GM12878 (cell line): ENCODE data around the gene HYPK. TPM values are rescaled to one million over a fixed set of nuclear protein-coding genes. Genes with fewer than 3 reads are reported as not detected.

Experiments used
- ASH2L ChIP-seq: fragments of 300-600, 200-600 bp; sonication (generic); IDR thresholded peaks from 2 replicates; pipeline ENCODE4 v1.6.1; 2017; ENCODE audit warnings: low read depth, mild to moderate bottlenecking, borderline replicate concordance
- CHD4 ChIP-seq: fragments of 200-600 bp; sonication (generic); IDR thresholded peaks from 2 replicates; pipeline ENCODE4 v1.6.1; 2016; ENCODE audit warnings: mild to moderate bottlenecking
- HDAC6 ChIP-seq: fragments of 200-600 bp; sonication (generic); IDR thresholded peaks from one replicate; pipeline ENCODE4 v1.8.0; 2017; ENCODE audit warnings: antibody characterized with exemption; ENCODE audit not compliant: unreplicated experiment
- HDGF ChIP-seq: fragments of 450-650 bp; IDR thresholded peaks from 2 replicates; pipeline ENCODE4 v1.6.1; 2016; ENCODE audit warnings: antibody characterized with exemption
- MXI1 ChIP-seq: fragments of 150-350 bp; IDR thresholded peaks from 2 replicates; pipeline ENCODE4 v1.6.1; 2011; ENCODE audit warnings: low read depth, mild to moderate bottlenecking, inconsistent platforms, low read length, improper control_type of control experiment
- NBN ChIP-seq: fragments of 450-650 bp; IDR thresholded peaks from 2 replicates; pipeline ENCODE4 v1.6.1; 2016
- NFXL1 ChIP-seq: fragments of 450-650 bp; IDR thresholded peaks from 2 replicates; pipeline ENCODE4 v1.6.1; 2017; ENCODE audit warnings: antibody characterized with exemption, mild to moderate bottlenecking, borderline replicate concordance
- NR2F1 ChIP-seq: fragments of 450-650 bp; conservative IDR thresholded peaks from 2 replicates; pipeline ENCODE4 v1.6.1; 2017; ENCODE audit warnings: mild to moderate bottlenecking
- POLR2A ChIP-seq: IDR thresholded peaks from 2 replicates; pipeline ENCODE4 v1.6.1; 2011; ENCODE audit warnings: low read depth, mild to moderate bottlenecking, low read length
- POU2F2 ChIP-seq: IDR thresholded peaks from 3 replicates; pipeline ENCODE4 v1.6.1; 2011; ENCODE audit warnings: low read depth, mild to moderate bottlenecking, low read length, borderline replicate concordance
- RCOR1 ChIP-seq: conservative IDR thresholded peaks from 2 replicates; pipeline ENCODE4 v1.6.1; 2012; ENCODE audit warnings: low read depth, low read length, improper control_type of control experiment
- SMAD5 ChIP-seq: IDR thresholded peaks from 2 replicates; pipeline ENCODE4 v1.6.1; 2016; ENCODE audit warnings: antibody characterized with exemption, low read depth
- SREBF2 ChIP-seq: IDR thresholded peaks from 2 replicates; pipeline ENCODE4 v1.6.1; 2012; ENCODE audit warnings: mild to moderate bottlenecking, low read length
- SRF ChIP-seq, 2 experiments: IDR thresholded peaks; 2 replicates each; pipeline ENCODE4 v1.6.1; 2011; ENCODE audit warnings: low read depth in 2 of 2, low read length in 2 of 2, mild to moderate bottlenecking in 1 of 2, moderate library complexity in 1 of 2
- STAT1 ChIP-seq: fragments of 450-650 bp; conservative IDR thresholded peaks from 2 replicates; pipeline ENCODE4 v1.6.1; 2014; ENCODE audit warnings: antibody characterized with exemption, mild to moderate bottlenecking
- ZNF24 ChIP-seq: fragments of 450-650 bp; IDR thresholded peaks from 2 replicates; pipeline ENCODE4 v1.6.1; 2017; ENCODE audit warnings: antibody characterized with exemption, mild to moderate bottlenecking
- polyA plus RNA-seq, 11 experiments: library from polyadenylated mRNA; depleted of rRNA in 4 of 11; unstranded in 6 of 11; stranded (reverse) in 5 of 11; fragments of >200 nt; fragmentation: Nextera tagmentation in 4 of 11; fragmentation: Illumina TruSeq in 1 of 11; extraction: Ambion mirVana in 4 of 11; extraction: Trizol in 1 of 11; gene quantifications; 1 replicate in 1 of 11; 2 replicates in 10 of 11; pipeline versions ENCODE4 v1.2.1 to v1.2.3, GENCODE V29; 2011 to 2016; ENCODE audit warnings: inconsistent platforms in 2 of 11, missing spikeins in 2 of 11, low read depth in 1 of 11
- total RNA-seq, 4 experiments: library from RNA; depleted of rRNA in 3 of 4; stranded (reverse); fragments of >200 nt in 3 of 4; fragmentation: Illumina TruSeq in 1 of 4; extraction: Trizol in 1 of 4; gene quantifications; 2 replicates each; pipeline versions ENCODE4 v1.2.1 to v1.2.3, GENCODE V29; 2013 to 2021
- TF ChIP-seq, protein P1 (sequence below): fragments of 450-650 bp; formaldehyde crosslinking; IDR thresholded peaks from 2 replicates; pipeline ENCODE4 v1.5.0; 2022; ENCODE audit warnings: mild to moderate bottlenecking, missing genetic modification characterization
- TF ChIP-seq, protein P2 (sequence below), 3 experiments: IDR thresholded peaks in 2 of 3; conservative IDR thresholded peaks in 1 of 3; 2 replicates each; pipeline ENCODE4 v1.5.1; 2011; ENCODE audit warnings: low read depth in 3 of 3, low read length in 3 of 3, mild to moderate bottlenecking in 3 of 3, control low read depth in 2 of 3, moderate library complexity in 2 of 3, inconsistent platforms in 1 of 3, mixed read lengths in 1 of 3; ENCODE audit not compliant: control insufficient read depth in 2 of 3, insufficient read depth in 1 of 3; ENCODE audit errors: extremely low read depth in 1 of 3
- TF ChIP-seq, protein P3 (sequence below): fragments of 450-650 bp; IDR thresholded peaks from 2 replicates; pipeline ENCODE4 v1.6.1; 2017; ENCODE audit warnings: mild to moderate bottlenecking, moderate library complexity
- TF ChIP-seq, protein P4 (sequence below): IDR thresholded peaks from 2 replicates; pipeline ENCODE4 v1.6.1; 2011; ENCODE audit warnings: borderline replicate concordance, low read depth, mild to moderate bottlenecking, moderate library complexity, low read length; ENCODE audit not compliant: insufficient read depth, poor library complexity, severe bottlenecking

HYPK gene
- total and polyA plus RNA-seq, 10 of the 15 experiments (the other 5 are each of a cell fraction or from before 2014, with no cell fraction given) = 8.0 to 38.4 (median 17.5) TPM

DNA sequence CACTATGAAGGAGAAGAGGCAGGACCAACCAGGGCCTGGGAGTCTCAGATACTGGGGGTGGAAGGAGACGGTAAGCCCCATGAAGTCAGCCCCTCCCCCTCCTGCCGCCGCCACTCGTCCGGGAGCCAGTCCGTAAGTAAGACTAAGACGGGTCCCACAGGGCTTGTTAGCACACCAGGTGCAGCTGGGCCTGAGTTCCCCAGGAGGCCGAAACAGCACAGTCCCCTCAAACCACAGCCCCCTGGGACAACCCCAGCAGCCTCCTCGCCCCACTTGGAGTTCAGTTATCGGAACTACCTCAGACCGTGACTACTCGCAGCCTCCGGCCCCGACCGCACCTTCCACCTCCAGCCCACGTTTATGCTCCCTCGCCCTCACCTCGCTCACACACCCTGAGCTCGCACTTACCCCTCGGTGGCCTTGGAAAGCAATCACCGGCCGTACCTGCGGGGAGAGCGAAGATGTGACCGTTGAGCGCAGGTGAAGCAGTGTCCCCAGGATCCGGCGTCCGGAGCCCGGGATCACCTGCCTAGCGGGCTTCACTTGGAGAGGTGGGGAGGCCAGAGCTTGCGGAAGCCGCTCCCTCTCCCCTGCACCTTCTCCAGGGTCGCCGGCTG, 24.2 kb upstream of the HYPK start (continued):
- TF ChIP-seq CHD4 = no peak
- peak; percentile 85; the same call in 1 of the 2 replicates for TF ChIP-seq HDGF
- peak; percentile 90 for TF ChIP-seq NR2F1
- no peak for TF ChIP-seq SRF (IDR thresholded peaks at IDR 0.05; ENCODE audit: low read depth in 2 of 2, low read length in 2 of 2)
- TF ChIP-seq, protein P1, sequence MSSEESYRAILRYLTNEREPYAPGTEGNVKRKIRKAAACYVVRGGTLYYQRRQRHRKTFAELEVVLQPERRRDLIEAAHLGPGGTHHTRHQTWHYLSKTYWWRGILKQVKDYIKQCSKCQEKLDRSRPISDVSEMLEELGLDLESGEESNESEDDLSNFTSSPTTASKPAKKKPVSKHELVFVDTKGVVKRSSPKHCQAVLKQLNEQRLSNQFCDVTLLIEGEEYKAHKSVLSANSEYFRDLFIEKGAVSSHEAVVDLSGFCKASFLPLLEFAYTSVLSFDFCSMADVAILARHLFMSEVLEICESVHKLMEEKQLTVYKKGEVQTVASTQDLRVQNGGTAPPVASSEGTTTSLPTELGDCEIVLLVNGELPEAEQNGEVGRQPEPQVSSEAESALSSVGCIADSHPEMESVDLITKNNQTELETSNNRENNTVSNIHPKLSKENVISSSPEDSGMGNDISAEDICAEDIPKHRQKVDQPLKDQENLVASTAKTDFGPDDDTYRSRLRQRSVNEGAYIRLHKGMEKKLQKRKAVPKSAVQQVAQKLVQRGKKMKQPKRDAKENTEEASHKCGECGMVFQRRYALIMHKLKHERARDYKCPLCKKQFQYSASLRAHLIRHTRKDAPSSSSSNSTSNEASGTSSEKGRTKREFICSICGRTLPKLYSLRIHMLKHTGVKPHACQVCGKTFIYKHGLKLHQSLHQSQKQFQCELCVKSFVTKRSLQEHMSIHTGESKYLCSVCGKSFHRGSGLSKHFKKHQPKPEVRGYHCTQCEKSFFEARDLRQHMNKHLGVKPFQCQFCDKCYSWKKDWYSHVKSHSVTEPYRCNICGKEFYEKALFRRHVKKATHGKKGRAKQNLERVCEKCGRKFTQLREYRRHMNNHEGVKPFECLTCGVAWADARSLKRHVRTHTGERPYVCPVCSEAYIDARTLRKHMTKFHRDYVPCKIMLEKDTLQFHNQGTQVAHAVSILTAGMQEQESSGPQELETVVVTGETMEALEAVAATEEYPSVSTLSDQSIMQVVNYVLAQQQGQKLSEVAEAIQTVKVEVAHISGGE (CRISPR knock-in tag) = no peak
- no peak for TF ChIP-seq ASH2L
- TF ChIP-seq STAT1 = no peak
- TF ChIP-seq NFXL1 = no peak
- TF ChIP-seq, protein P2, sequence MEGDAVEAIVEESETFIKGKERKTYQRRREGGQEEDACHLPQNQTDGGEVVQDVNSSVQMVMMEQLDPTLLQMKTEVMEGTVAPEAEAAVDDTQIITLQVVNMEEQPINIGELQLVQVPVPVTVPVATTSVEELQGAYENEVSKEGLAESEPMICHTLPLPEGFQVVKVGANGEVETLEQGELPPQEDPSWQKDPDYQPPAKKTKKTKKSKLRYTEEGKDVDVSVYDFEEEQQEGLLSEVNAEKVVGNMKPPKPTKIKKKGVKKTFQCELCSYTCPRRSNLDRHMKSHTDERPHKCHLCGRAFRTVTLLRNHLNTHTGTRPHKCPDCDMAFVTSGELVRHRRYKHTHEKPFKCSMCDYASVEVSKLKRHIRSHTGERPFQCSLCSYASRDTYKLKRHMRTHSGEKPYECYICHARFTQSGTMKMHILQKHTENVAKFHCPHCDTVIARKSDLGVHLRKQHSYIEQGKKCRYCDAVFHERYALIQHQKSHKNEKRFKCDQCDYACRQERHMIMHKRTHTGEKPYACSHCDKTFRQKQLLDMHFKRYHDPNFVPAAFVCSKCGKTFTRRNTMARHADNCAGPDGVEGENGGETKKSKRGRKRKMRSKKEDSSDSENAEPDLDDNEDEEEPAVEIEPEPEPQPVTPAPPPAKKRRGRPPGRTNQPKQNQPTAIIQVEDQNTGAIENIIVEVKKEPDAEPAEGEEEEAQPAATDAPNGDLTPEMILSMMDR (IDR thresholded peaks at IDR 0.05 in 2 of 3, conservative IDR thresholded peaks at IDR 0.05 in 1 of 3; ENCODE audit: control insufficient read depth in 2 of 3, extremely low read depth in 1 of 3, insufficient read depth in 1 of 3, low read depth in 3 of 3, low read length in 3 of 3) = no peak
- no peak for TF ChIP-seq RCOR1
- no peak for TF ChIP-seq SREBF2
- TF ChIP-seq HDAC6 = no peak
- TF ChIP-seq SMAD5 = no peak
- TF ChIP-seq, protein P3, sequence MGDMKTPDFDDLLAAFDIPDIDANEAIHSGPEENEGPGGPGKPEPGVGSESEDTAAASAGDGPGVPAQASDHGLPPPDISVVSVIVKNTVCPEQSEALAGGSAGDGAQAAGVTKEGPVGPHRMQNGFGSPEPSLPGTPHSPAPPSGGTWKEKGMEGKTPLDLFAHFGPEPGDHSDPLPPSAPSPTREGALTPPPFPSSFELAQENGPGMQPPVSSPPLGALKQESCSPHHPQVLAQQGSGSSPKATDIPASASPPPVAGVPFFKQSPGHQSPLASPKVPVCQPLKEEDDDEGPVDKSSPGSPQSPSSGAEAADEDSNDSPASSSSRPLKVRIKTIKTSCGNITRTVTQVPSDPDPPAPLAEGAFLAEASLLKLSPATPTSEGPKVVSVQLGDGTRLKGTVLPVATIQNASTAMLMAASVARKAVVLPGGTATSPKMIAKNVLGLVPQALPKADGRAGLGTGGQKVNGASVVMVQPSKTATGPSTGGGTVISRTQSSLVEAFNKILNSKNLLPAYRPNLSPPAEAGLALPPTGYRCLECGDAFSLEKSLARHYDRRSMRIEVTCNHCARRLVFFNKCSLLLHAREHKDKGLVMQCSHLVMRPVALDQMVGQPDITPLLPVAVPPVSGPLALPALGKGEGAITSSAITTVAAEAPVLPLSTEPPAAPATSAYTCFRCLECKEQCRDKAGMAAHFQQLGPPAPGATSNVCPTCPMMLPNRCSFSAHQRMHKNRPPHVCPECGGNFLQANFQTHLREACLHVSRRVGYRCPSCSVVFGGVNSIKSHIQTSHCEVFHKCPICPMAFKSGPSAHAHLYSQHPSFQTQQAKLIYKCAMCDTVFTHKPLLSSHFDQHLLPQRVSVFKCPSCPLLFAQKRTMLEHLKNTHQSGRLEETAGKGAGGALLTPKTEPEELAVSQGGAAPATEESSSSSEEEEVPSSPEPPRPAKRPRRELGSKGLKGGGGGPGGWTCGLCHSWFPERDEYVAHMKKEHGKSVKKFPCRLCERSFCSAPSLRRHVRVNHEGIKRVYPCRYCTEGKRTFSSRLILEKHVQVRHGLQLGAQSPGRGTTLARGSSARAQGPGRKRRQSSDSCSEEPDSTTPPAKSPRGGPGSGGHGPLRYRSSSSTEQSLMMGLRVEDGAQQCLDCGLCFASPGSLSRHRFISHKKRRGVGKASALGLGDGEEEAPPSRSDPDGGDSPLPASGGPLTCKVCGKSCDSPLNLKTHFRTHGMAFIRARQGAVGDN = peak; percentile 49; the same call in 1 of the 2 replicates
- peak; percentile 38; the same call in 1 of the 3 replicates for TF ChIP-seq POU2F2
- TF ChIP-seq, protein P4, sequence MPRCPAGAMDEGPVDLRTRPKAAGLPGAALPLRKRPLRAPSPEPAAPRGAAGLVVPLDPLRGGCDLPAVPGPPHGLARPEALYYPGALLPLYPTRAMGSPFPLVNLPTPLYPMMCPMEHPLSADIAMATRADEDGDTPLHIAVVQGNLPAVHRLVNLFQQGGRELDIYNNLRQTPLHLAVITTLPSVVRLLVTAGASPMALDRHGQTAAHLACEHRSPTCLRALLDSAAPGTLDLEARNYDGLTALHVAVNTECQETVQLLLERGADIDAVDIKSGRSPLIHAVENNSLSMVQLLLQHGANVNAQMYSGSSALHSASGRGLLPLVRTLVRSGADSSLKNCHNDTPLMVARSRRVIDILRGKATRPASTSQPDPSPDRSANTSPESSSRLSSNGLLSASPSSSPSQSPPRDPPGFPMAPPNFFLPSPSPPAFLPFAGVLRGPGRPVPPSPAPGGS = peak; percentile 70
- TF ChIP-seq NBN = peak; percentile 88
- TF ChIP-seq ZNF24 = no peak
- TF ChIP-seq MXI1 = no peak
- peak; percentile 79 for TF ChIP-seq POLR2A
